ENCODE measurements around the gene CD4. TPM values are rescaled to one million over a fixed set of nuclear protein-coding genes. Genes with fewer than 3 reads are reported as not detected.
"Not testable (repeated sequence)": the region's sequence is repeated elsewhere in the genome, so short reads cannot be mapped to it uniquely, and the experiment has no call there.

The CD4 gene
- total RNA-seq, 1 donor from 2014 or later: 0.75 TPM

DNA sequence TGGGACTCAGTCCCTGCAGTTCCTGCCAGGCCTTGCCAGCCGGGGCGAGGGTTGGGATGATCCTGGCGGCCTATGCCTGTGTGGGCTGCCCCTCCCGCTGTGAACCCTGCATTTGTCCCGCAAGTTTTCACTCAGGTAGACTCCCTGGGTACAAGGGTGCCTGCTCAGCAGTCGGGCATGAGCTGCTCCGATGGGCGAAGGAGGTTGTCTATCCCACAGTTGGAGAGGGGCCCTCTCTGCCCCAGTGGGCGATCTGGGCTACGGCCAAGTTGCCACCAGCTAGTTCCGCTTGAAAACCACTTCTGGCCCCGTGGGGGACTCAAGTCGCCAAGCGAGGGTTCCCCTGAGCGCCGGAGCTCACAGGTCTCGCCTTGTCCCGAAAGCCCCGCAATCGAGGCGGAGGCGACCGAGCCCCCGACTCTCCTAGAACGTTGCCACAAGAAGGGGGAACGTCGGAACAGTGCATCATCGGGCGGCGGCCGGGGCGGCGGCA lies 77.6 kb downstream of the CD4 start:
- TF ChIP-seq, protein P1, sequence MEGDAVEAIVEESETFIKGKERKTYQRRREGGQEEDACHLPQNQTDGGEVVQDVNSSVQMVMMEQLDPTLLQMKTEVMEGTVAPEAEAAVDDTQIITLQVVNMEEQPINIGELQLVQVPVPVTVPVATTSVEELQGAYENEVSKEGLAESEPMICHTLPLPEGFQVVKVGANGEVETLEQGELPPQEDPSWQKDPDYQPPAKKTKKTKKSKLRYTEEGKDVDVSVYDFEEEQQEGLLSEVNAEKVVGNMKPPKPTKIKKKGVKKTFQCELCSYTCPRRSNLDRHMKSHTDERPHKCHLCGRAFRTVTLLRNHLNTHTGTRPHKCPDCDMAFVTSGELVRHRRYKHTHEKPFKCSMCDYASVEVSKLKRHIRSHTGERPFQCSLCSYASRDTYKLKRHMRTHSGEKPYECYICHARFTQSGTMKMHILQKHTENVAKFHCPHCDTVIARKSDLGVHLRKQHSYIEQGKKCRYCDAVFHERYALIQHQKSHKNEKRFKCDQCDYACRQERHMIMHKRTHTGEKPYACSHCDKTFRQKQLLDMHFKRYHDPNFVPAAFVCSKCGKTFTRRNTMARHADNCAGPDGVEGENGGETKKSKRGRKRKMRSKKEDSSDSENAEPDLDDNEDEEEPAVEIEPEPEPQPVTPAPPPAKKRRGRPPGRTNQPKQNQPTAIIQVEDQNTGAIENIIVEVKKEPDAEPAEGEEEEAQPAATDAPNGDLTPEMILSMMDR (conservative IDR thresholded peaks at IDR 0.05; ENCODE audit: low read depth, low read length): no peak
- no peak for DNase-seq (ENCODE audit: low read depth)

DNA sequence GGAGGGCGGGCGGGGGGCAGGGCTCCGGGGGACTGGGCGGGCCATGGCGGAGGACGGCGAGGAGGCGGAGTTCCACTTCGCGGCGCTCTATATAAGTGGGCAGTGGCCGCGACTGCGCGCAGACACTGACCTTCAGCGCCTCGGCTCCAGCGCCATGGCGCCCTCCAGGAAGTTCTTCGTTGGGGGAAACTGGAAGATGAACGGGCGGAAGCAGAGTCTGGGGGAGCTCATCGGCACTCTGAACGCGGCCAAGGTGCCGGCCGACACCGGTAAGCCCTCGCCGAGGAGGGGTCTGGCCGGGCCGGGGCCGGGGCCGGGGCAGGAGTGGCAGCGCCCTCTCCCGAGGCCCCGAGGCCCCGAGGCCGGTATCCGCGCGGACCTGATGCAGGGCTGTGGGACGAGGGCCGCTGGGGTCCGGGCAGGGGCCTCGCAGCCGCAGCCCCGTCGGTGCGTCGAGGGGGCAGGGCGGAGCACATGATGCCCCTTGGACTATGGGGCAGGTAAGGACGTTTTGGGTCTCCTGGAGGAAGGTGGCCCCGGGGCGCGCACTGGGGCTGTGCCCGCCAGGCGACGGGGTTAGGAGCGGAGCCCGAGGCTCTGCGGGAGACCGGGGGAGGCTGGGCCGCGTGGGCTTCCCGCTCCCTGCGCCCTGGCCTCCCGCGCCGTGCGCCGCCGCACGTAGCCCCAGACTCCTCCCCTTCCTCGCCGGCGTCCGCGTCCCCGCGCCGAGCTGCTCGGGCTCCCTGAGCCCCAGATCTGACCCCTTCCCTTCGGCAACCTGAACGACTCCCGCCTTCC lies 78.3 kb downstream of the CD4 start, which contains the start of gene TPI1:
TPI1 (plus strand) TSS at position 119 of the 798 bp plus-strand sequence; CDS start at position 155, 36 bp downstream.
- no peak for DNase-seq (ENCODE audit: low read depth)
- peak within 1 kb of the TSS; percentile 89 for H3K4me3 ChIP-seq (ENCODE audit: low read depth, low read length)
- TF ChIP-seq, protein P1 (conservative IDR thresholded peaks at IDR 0.05; ENCODE audit: low read depth, low read length): no peak

More for the DNA sequence above, 77.6 kb downstream of the CD4 start:
- peak overlapping the region; percentile 89 for H3K4me3 ChIP-seq (ENCODE audit: low read depth, low read length)

DNA sequence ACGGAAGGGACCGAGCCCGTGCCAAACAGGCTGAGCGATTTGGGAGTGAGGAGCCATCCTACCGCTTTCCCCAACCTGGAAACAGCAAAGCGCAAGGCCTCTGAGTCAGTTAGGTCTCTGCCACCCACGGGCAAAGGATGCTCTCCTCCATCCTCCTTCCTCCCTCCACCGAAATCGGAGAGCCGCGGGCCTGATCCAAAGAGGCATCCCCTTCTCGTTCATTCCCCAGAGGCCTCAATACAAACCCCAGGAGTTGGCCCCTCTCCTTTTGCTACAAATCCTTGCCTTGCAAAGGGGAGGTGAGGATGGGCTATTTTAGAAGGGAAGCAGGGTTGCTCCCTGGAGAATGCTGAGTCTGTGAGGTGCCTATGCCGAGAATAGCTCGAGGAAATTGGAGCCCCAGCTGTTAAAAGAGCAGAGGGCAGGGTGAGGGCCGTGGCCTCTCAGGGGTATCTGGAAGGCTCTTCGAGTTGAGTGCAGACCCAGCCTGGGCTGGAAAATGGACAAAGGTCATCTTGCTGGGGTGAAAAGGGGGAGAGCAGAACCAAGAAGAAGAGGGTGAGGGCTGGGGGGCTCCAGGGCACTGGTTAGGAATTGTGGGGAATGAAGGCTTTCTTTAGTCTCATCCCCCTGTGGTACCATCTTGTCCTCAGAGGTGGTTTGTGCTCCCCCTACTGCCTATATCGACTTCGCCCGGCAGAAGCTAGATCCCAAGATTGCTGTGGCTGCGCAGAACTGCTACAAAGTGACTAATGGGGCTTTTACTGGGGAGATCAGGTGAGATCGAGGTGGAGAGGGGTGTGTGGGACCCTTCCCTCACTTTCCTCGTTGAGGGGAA lies 79.1 kb downstream of the CD4 start:
- peak overlapping the region; percentile 89 for H3K4me3 ChIP-seq (ENCODE audit: low read depth, low read length)
- TF ChIP-seq, protein P1 (conservative IDR thresholded peaks at IDR 0.05; ENCODE audit: low read depth, low read length): peak; percentile 32
- no peak for DNase-seq (ENCODE audit: low read depth)

DNA sequence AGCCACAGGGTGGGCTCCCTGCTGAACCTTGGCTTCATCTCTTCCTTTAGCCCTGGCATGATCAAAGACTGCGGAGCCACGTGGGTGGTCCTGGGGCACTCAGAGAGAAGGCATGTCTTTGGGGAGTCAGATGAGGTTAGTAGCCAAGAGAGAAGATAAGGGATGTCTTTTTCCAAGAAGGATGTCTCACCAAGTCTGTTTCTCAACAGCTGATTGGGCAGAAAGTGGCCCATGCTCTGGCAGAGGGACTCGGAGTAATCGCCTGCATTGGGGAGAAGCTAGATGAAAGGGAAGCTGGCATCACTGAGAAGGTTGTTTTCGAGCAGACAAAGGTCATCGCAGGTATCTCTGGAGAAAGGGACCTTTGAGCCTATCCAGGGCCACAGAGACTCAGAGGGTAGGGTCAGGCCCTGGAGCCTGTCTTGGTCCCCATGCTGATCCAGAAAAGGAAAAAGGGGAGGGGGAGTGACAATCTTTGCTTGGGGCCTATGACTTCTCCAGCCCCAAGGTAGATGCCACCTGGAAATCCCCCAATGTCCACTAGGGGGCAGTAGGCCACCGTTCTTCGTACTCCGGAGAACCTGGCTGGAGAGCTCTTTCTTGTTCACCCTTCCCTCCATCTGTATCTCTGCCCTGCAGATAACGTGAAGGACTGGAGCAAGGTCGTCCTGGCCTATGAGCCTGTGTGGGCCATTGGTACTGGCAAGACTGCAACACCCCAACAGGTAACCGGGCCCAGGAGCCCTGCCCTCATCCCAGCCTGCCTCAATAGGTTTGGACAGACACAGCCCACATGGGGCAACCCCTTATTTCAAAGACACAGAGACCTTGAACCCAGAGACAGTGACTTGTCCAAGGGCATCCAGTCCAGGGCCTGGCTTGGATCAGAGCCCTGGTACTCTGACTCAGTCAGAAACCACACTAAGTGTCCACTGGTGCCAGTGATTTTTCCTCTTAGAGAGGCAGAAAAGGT lies 80.0 kb downstream of the CD4 start:
- TF ChIP-seq, protein P1 (conservative IDR thresholded peaks at IDR 0.05; ENCODE audit: low read depth, low read length): peak; percentile 90
- peak overlapping the region; percentile 89 for H3K4me3 ChIP-seq (ENCODE audit: low read depth, low read length)
- DNase-seq (ENCODE audit: low read depth): no peak

DNA sequence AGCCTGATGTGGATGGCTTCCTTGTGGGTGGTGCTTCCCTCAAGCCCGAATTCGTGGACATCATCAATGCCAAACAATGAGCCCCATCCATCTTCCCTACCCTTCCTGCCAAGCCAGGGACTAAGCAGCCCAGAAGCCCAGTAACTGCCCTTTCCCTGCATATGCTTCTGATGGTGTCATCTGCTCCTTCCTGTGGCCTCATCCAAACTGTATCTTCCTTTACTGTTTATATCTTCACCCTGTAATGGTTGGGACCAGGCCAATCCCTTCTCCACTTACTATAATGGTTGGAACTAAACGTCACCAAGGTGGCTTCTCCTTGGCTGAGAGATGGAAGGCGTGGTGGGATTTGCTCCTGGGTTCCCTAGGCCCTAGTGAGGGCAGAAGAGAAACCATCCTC lies 81.0 kb downstream of the CD4 start:
- DNase-seq (ENCODE audit: low read depth); H3K4me3 ChIP-seq (ENCODE audit: low read depth, low read length): not testable (repeated sequence)

Other genes with a start within 250 kb of the CD4 start
- gene IFFO1, start 233.5 kb upstream of the CD4 start, total RNA-seq: 7.5 and 11.3 TPM in 2 replicates
- 43.2 and 66.0 TPM in 2 replicates for gene NOP2, start 221.2 kb upstream of the CD4 start, total RNA-seq
- 242 and 346 TPM in 2 replicates for gene CHD4, start 182.1 kb upstream of the CD4 start, total RNA-seq
- 0.81 and 0.94 TPM in 2 replicates for gene LPAR5, start 153.6 kb upstream of the CD4 start, total RNA-seq
- 0.58 TPM in 1 of 2 replicates, not detected in the other for gene ACRBP, start 142.1 kb upstream of the CD4 start, total RNA-seq
- gene ING4, start 126.4 kb upstream of the CD4 start, total RNA-seq: 18.4 and 60.0 TPM in 2 replicates
- 19.9 and 21.9 TPM in 2 replicates for gene ZNF384, start 100.2 kb upstream of the CD4 start, total RNA-seq
- 0.06 TPM in 1 of 2 replicates, not detected in the other for gene PIANP, start 88.7 kb upstream of the CD4 start, total RNA-seq
- gene COPS7A, start 65.5 kb upstream of the CD4 start, total RNA-seq: 59.2 and 63.5 TPM in 2 replicates
- 185 and 294 TPM in 2 replicates for gene MLF2, start 36.4 kb upstream of the CD4 start, total RNA-seq
- 91.7 and 266 TPM in 2 replicates for gene PTMS, start 23.2 kb upstream of the CD4 start, total RNA-seq
- not detected in 2 replicates for gene LAG3, start 17.0 kb upstream of the CD4 start, total RNA-seq
- 1.0 and 1.2 TPM in 2 replicates for gene GPR162, start 32.3 kb downstream of the CD4 start, total RNA-seq
- gene P3H3, start 38.9 kb downstream of the CD4 start, total RNA-seq: 19.1 and 30.4 TPM in 2 replicates
- gene GNB3, start 51.4 kb downstream of the CD4 start, total RNA-seq: 0.29 and 4.2 TPM in 2 replicates
- 85.0 and 97.4 TPM in 2 replicates for gene CDCA3, start 61.8 kb downstream of the CD4 start, total RNA-seq
- 60.5 and 83.8 TPM in 2 replicates for gene USP5, start 62.6 kb downstream of the CD4 start, total RNA-seq
- gene TPI1, start 78.0 kb downstream of the CD4 start, total RNA-seq: 1,445 and 2,208 TPM in 2 replicates
- 9.5 and 17.2 TPM in 2 replicates for gene SPSB2, start 83.8 kb downstream of the CD4 start, total RNA-seq
- 3.8 and 14.5 TPM in 2 replicates for gene LRRC23, start 115.3 kb downstream of the CD4 start, total RNA-seq
- gene ENO2, start 125.1 kb downstream of the CD4 start, total RNA-seq: 47.4 and 97.0 TPM in 2 replicates
- gene ATN1, start 138.4 kb downstream of the CD4 start, total RNA-seq: 17.9 and 19.0 TPM in 2 replicates
- not detected in 2 replicates for gene RNU7-1, start 154.3 kb downstream of the CD4 start, total RNA-seq
- gene C12orf57, start 154.5 kb downstream of the CD4 start, total RNA-seq: 163 and 174 TPM in 2 replicates
- 21.8 and 37.5 TPM in 2 replicates for gene PTPN6, start 161.8 kb downstream of the CD4 start, total RNA-seq
- 287 and 559 TPM in 2 replicates for gene PHB2, start 181.1 kb downstream of the CD4 start, total RNA-seq
- gene EMG1, start 181.4 kb downstream of the CD4 start, total RNA-seq: 81.5 and 138 TPM in 2 replicates
- gene LPCAT3, start 228.9 kb downstream of the CD4 start, total RNA-seq: 14.9 and 27.1 TPM in 2 replicates

Measured in epithelial cell of proximal tubule (primary cell).